GM19035 (cell line): ENCODE results near the gene TIGIT.
"Not testable (repeated sequence)": the region's sequence is repeated elsewhere in the genome, so short reads cannot be mapped to it uniquely, and the experiment has no call there.

ENCODE experiments used
- ATAC-seq: cut with Tn5 transposase; IDR thresholded peaks from one replicate; pipeline ENCODE4 v1.9.1; 2021; ENCODE audit not compliant: unreplicated experiment

Gene TIGIT

DNA sequence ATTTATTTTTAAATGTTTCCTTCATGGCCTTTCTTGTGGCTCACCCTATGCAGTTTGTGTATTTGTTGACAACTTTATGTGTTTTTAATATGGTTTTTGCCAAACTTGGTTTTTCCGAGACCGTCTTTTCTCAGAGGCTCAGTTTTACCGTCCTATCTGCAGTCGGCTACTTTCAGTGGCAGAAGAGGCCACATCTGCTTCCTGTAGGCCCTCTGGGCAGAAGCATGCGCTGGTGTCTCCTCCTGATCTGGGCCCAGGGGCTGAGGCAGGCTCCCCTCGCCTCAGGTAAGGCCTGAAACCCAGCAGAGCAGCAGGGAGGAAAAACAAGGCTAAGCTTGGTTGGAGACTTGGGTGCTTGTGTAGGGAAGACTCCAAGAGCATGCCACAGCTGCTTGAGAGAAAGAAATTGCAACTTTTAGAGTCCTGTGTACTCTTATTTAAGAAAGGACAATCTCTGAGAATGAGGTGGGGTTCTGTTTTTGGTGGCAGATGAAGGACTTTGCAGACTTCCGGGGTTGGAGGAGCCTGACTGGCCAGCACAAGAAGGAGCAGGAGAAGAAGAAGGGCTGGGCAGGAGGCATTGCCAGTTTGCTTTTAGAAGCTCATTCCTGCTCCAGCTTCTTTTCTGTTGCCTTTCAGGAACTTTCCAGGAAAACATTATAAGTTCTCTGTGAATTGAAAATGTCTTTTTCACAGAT is at the start of gene TIGIT:
Gene TIGIT (plus strand): TSS at position 191 of the 698 bp plus-strand sequence. CDS start 34 bp downstream, at position 225.
- ATAC-seq, result no peak

GRCh38 chr3:114252954-114253353 is 40.9 kb upstream of the TIGIT start:
- no peak for ATAC-seq

DNA sequence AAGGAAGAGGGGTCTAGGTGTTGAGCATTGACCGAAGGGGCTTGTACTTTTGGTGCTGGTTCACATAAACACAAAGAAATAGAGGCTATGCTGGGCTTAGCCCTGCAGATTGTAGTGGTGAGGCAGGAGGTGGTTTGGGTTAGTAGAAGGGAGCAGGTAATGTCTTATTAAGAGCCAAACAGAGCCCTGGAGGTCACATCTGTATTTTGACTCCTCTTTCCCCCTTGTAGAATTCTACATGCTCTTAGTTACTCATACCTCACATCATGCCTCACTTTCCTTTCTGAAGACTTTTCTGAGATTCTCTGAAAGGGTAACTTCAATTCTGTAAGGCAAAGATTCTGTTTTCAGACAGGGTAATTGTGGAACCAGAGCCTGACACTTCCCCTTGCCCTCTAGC is 40.3 kb upstream of the TIGIT start:
- ATAC-seq, result no peak

DNA sequence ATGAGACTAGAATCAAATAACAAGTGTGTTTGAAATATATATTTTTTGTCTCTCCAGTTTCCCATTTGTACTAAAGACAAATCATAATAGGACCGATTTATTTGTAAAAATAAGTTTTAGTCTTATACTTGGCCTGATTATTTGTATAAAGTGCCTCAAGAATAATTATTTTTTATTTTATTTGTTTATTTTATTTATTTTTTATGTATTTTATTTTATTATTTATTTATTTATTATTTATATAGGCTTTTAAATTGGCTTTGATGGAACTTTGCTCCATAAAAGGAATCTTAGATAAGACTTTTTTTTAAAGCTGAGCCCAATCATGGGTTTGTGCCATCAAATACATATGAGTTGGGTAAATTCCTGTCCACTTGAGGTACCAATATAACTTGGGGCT is 34.3 kb upstream of the TIGIT start:
- ATAC-seq, result no peak

GRCh38 chr3:114260152-114260551 is 33.7 kb upstream of the TIGIT start:
- no peak for ATAC-seq

DNA sequence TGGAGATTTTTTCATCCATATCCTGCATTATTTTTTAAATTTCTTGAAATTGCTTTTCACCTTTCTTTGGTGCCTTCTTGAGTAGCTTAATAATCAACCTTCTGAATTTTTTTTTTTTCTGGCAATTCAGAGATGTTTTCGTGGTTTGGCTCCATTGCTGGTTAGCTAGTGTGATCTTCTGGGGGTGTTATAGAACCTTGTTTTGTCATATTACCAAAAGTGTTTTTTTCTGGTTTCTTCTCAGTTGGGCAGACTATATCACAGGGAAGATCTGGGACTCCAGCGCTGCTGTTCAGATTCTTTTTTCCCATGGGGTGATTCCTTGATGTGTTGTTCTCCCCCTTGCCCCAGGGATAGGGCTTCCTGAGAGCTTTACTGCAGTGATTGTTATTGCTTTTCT is 23.8 kb upstream of the TIGIT start:
- no peak for ATAC-seq

DNA sequence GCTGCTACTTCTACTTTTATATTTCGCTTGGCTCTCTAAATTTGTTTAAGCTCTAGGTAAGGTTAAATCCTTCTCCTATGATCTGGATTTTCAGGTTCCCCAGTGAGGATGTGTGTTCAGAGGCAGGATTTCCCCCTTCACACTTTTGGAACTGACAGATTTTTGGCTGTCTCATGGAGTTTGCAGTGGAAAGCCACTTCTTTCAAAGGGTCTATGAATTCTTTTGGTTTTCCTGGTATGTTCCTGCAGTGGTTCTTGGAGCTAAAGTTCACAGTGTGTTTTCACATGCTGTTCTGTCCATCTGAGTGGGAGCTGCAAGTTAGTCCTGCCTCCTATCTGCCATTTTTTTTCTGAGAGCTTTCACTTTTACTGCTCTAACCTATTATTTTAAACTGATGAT is 21.6 kb upstream of the TIGIT start:
- ATAC-seq, result no peak

DNA sequence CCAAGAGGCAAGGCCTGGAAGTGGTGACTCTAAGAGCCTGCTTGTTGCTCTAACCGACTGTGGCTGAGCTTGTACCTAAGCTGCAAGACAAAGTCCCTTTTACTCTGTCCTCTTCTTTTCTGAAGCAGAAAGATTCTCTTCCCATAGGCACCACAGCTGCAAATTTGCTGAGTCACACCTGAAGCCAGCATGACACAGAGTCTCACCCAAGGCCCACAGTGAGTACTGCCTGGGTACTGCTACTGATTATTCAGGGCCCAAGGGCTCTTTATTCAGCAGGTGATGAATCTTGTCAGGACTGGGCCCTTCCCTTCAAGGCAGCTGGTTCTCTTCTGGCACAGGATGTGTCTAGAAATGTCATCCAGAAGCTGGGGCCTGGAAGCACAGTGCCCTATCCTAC is 18.9 kb upstream of the TIGIT start:
- ATAC-seq, result no peak

DNA sequence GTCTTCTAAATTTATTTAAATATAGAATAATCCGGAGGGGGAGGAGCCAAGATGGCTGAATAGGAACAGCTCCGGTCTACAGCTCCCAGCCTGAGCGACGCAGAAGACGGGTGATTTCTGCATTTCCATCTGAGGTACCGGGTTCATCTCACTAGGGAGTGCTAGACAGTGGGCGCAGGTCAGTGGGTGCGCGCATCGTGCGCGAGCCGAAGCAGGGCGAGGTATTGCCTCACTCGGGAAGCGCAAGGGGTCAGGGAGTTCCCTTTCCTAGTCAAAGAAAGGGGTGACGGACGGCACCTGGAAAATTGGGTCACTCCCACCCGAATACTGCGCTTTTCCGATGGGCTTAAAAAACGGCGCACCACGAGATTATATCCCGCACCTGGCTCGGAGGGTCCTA is 17.0 kb upstream of the TIGIT start:
- not testable (repeated sequence) for ATAC-seq

GRCh38 chr3:114284644-114285043 is 9.2 kb upstream of the TIGIT start:
- no peak for ATAC-seq

- no peak for ATAC-seq
Measured at GRCh38 chr3:114285648-114286230, 8.1 kb upstream of the TIGIT start.

GRCh38 chr3:114286266-114286665 is 7.6 kb upstream of the TIGIT start:
- ATAC-seq, result no peak

GRCh38 chr3:114290911-114291901 is 2.6 kb upstream of the TIGIT start:
- ATAC-seq, result peak; percentile 89

- ATAC-seq, result no peak
Measured at GRCh38 chr3:114294940-114295480, 1.2 kb downstream of the TIGIT start.

- no peak for ATAC-seq
Measured at GRCh38 chr3:114295946-114296345, 2.1 kb downstream of the TIGIT start.

GRCh38 chr3:114299421-114299820 is 5.6 kb downstream of the TIGIT start:
- ATAC-seq, result peak; percentile 48

DNA sequence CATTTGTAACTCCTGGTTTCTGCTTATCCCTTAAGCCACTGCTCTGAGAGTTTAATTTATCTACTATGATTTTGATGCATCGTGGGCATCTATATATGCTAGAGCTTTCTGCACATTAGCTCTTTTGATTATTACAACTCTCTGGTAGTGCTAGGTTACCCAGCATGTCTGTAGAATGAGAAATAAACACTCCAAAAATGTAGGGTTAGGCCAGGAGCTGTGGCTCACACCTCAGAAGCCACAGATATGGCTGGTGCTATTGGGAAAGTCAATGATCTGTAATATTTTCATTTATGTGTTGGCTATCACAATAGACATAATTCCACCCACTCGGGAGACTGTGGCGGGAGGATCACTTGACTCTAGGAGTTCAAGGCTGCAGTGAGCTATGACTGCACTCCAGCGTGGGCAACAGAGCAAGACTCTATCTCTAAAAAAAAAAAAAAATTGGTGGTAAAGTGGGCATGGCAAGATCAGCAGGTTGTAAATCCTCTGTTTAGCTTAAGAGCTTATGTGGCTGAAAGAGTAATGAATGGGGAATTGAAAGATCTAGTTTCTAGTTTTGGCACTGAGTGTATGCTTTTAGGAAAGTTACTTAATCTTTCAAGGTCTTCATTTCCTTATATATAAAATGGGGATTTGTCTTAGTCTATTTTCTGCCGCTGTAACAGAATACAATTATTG is 6.3 kb downstream of the TIGIT start:
- no peak for ATAC-seq

GRCh38 chr3:114307222-114307830 is 13.5 kb downstream of the TIGIT start:
- peak; percentile 45 for ATAC-seq

DNA sequence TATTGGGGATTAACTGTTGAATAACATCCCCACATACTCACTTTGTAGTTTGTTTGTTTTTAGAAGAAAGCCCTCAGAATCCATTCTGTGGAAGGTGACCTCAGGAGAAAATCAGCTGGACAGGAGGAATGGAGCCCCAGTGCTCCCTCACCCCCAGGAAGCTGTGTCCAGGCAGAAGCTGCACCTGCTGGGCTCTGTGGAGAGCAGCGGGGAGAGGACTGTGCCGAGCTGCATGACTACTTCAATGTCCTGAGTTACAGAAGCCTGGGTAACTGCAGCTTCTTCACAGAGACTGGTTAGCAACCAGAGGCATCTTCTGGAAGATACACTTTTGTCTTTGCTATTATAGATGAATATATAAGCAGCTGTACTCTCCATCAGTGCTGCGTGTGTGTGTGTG is 14.0 kb downstream of the TIGIT start:
- ATAC-seq, result no peak

GRCh38 chr3:114308377-114308776 is 14.5 kb downstream of the TIGIT start:
- ATAC-seq, result peak; percentile 16
